Astrocyte of the spinal cord (primary cell): Measurements from ENCODE around the gene FARSA.
A peak's percentile ranks its signal among the peaks of the same experiment; 100 is the strongest.

Source experiments
- DNase-seq: peaks from one replicate; pipeline ENCODE4 v3.0.0; 2011; ENCODE audit warnings: low read depth, low spot score
- H3K4me3 ChIP-seq: 2 replicates; pipeline ENCODE4 v1.5.1; 2011; ENCODE audit warnings: low read depth, mild to moderate bottlenecking, low read length, moderate library complexity
- CTCF ChIP-seq: IDR thresholded peaks from 2 replicates; pipeline ENCODE4 v1.5.1; 2012; ENCODE audit warnings: low read depth, mild to moderate bottlenecking, low read length, inconsistent platforms
- in situ Hi-C: cut with HindIII; loops from 2 replicates; pipeline ENCODE4 v1.10.0; 2017; ENCODE audit warnings: low sequenced_read_pairs

FARSA gene

GRCh38 chr19:12886651-12886968, 46.9 kb downstream of the FARSA start:
- no peak for DNase-seq
- in situ Hi-C loops: no loop called here
- H3K4me3 ChIP-seq: no peak overlapping the region
- no peak for TF ChIP-seq CTCF

- no peak for DNase-seq
- H3K4me3 ChIP-seq: no peak overlapping the region
- no peak for TF ChIP-seq CTCF
- in situ Hi-C loops: no loop called here
These were observed 47.5 kb downstream of the FARSA start for GRCh38 chr19:12885749-12886650.

GRCh38 chr19:12884926-12885748, 48.4 kb downstream of the FARSA start:
- TF ChIP-seq CTCF: peak; percentile 58
- peak overlapping the region; percentile 5 for H3K4me3 ChIP-seq
- in situ Hi-C loops: no loop called here
- peak; percentile 23 for DNase-seq

- in situ Hi-C loops: no loop called here
- no peak for DNase-seq
- H3K4me3 ChIP-seq: no peak overlapping the region
These were observed 48.9 kb downstream of the FARSA start for GRCh38 chr19:12884627-12884925.

GRCh38 chr19:12884202-12884601, 49.3 kb downstream of the FARSA start:
- TF ChIP-seq CTCF: no peak
- in situ Hi-C loops: no loop called here
- DNase-seq: no peak
- H3K4me3 ChIP-seq: no peak overlapping the region

More at GRCh38 chr19:12884627-12884925, 48.9 kb downstream of the FARSA start:
- no peak for TF ChIP-seq CTCF

- in situ Hi-C loops: no loop called here
- no peak overlapping the region for H3K4me3 ChIP-seq
- no peak for DNase-seq
- no peak for TF ChIP-seq CTCF
These were observed 50.9 kb downstream of the FARSA start for GRCh38 chr19:12882589-12882988.
